Measurements from ENCODE around the gene THAP5. TPM values are rescaled to one million over a fixed set of nuclear protein-coding genes. Genes with fewer than 3 reads are reported as not detected.

THAP5 gene, protein sequence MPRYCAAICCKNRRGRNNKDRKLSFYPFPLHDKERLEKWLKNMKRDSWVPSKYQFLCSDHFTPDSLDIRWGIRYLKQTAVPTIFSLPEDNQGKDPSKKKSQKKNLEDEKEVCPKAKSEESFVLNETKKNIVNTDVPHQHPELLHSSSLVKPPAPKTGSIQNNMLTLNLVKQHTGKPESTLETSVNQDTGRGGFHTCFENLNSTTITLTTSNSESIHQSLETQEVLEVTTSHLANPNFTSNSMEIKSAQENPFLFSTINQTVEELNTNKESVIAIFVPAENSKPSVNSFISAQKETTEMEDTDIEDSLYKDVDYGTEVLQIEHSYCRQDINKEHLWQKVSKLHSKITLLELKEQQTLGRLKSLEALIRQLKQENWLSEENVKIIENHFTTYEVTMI
- total RNA-seq: 19.2 and 24.8 TPM in 2 replicates

GRCh38 chr7:108569381-108570145 lies at the start of gene THAP5, which contains the start of gene DNAJB9:
Gene THAP5, minus strand, starts transcription at chr7:108569706. Its CDS starts 137 bp downstream, at chr7:108569569.
Gene DNAJB9, plus strand, starts transcription at chr7:108569874. Its CDS starts 1,853 bp downstream, at chr7:108571727.

DNA sequence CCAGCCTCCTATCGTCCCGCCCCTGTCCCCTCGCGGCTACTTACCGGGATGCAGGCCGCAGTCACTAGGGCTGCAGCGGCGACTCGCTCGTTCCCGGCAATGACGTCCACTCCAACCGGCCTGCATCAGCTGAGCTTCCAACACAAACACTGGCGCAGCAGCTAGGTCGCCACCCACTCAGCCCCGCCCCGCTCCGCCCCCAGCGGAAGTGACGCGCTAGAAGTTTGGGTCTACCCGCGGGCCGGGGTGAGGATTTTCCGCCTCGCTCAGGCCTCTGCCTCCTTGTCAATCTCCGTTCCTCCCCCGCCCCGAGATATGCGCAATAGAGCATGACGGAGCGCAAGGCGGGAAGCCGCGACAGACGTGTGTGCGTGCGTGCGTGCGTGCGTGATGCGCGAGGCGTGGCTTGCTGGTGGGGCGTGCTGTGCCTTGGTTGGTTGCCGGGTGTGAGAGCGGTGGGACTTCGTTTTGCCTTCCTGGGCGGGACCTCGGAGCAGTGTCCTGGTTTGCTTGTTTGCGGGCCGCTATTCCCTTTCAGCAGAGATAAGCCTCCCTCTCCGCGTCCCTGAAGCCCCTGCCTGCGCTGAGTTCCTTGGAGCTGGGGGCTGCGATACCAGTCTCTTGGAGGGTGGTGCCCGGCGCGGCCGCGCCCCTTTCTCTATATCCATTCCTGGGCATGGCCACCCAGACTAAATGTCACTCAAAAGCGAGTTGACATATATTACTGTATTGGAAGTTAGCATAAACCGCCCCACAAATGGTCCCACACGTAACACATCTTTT lies 43.3 kb downstream of the THAP5 start, which contains the start of gene PNPLA8:
Gene PNPLA8 (minus strand): TSS at position 151 of the 783 bp plus-strand sequence. CDS start 10,644 bp downstream, outside the sequence.

Other genes with a start within 250 kb of the THAP5 start
- gene NRCAM, start 113.3 kb downstream of the THAP5 start, total RNA-seq: 2.3 and 10.4 TPM in 2 replicates
- gene PNPLA8, start 43.6 kb downstream of the THAP5 start, total RNA-seq: 34.3 and 42.0 TPM in 2 replicates
- gene DNAJB9, start 168 bp upstream of the THAP5 start, total RNA-seq: 45.8 and 112 TPM in 2 replicates